ENCODE data around the gene GALNT12. TPM values are rescaled to one million over a fixed set of nuclear protein-coding genes. Genes with fewer than 3 reads are reported as not detected.

GALNT12 gene
- total RNA-seq, 1 donor: 10.1 TPM

DNA sequence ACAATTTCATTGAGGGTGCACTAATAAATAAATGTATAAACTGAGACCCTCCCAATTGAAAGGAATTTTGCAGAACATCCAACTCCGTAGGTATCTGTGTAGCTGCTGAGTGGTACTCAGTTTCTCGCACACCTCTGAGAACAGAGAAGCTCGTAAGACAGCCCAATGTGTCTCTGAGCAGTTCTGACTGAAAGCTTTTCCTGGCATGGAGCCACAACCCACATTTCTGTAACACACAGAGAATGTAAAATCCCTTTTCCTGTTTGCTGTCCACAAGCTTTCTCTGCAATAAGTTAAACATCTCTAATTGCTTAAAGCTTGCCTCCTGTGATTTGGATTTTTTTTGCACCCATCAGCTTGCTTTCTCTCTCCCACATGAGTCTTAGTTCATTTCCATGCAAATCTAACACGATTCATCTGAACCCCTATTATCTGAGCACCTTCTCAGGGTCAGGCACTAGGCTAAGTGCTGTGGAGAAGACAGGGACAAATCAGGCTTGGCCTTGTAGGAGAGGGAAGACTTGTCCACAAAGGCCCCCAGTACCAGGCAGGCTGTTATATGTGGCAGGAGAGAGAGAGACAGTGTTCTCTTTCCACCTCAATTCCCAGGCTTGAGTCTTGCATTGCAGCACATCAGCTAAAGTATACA, 92.1 kb downstream of the GALNT12 start:
- DNase-seq (ENCODE audit: insufficient read length, low spot score, missing footprints): peak; percentile 63
- H4K20me1 ChIP-seq (ENCODE audit: insufficient read depth, low read length): no peaks in the 10 kb centered on the region
- no peaks in the 10 kb centered on the region for H3K79me2 ChIP-seq (ENCODE audit: insufficient read depth, low read length)
- peak overlapping the region; percentile 46 for H3K4me2 ChIP-seq (ENCODE audit: insufficient read depth, low read length)
- H3K27ac ChIP-seq (ENCODE audit: low read depth, low read length): no peak overlapping the region
- H3K36me3 ChIP-seq (ENCODE audit: insufficient read depth, low read length): no peaks in the 10 kb centered on the region
- H3K9me3 ChIP-seq (ENCODE audit: low read depth, low read length): peaks cover 4% of the 10 kb centered on the region
- TF ChIP-seq, protein P1, sequence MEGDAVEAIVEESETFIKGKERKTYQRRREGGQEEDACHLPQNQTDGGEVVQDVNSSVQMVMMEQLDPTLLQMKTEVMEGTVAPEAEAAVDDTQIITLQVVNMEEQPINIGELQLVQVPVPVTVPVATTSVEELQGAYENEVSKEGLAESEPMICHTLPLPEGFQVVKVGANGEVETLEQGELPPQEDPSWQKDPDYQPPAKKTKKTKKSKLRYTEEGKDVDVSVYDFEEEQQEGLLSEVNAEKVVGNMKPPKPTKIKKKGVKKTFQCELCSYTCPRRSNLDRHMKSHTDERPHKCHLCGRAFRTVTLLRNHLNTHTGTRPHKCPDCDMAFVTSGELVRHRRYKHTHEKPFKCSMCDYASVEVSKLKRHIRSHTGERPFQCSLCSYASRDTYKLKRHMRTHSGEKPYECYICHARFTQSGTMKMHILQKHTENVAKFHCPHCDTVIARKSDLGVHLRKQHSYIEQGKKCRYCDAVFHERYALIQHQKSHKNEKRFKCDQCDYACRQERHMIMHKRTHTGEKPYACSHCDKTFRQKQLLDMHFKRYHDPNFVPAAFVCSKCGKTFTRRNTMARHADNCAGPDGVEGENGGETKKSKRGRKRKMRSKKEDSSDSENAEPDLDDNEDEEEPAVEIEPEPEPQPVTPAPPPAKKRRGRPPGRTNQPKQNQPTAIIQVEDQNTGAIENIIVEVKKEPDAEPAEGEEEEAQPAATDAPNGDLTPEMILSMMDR (IDR thresholded peaks at IDR 0.05; ENCODE audit: extremely low read depth, low read depth, low read length): no peak
- peaks cover 24% of the 10 kb centered on the region for H3K27me3 ChIP-seq (ENCODE audit: insufficient read depth, low read length)
- H3K4me3 ChIP-seq (ENCODE audit: insufficient read depth, low read length): no peak overlapping the region
- no peak overlapping the region for H2AFZ ChIP-seq (ENCODE audit: low read length)
- peaks cover 10% of the 10 kb centered on the region for H3K4me1 ChIP-seq (ENCODE audit: insufficient read depth, low read length)

Other genes with a start within 250 kb of the GALNT12 start
- under 0.01 and 0.88 TPM in 2 replicates for gene GABBR2, start 98.7 kb upstream of the GALNT12 start, total RNA-seq
- gene ANKS6, start 11.1 kb upstream of the GALNT12 start, total RNA-seq: 21.7 and 25.6 TPM in 2 replicates
- gene COL15A1, start 136.2 kb downstream of the GALNT12 start, total RNA-seq: 8.0 and 29.3 TPM in 2 replicates

Measured in osteoblast (primary cell).